ENCODE results near the gene CHCHD3. TPM values are rescaled to one million over a fixed set of nuclear protein-coding genes. Genes with fewer than 3 reads are reported as not detected.
A peak's percentile ranks its signal among the peaks of the same experiment; 100 is the strongest.

Gene CHCHD3
- total RNA-seq, 1 experiment from 2014 or later = 114 TPM

DNA sequence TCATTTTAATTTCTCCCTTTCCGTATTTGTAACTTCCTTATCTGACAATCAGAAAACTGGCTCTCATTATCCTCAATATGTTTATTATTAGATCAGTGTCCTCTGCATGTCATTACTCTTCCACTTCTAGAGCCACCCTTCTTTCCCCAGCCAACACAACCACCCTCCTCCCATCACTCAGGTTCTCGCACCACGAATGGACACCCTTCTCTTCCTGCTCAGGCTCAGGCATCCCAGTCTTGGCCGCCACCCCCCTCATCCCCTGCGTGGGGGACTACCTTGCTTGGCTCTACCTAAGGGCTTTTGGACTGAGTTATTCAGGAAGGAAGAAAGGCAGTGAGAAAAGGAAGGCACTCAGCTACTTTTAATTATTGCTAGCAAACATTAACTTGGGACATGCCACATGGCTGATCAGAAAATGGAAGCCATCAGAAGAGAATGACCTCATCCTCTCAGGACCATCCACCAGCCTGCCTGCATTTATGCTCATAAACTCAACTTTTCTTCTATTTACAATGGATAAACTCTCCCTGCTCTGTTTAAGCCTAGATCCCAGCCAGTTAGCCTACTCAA lies 305.8 kb downstream of the CHCHD3 start (continued):
- TF ChIP-seq ZNF532 (CRISPR knock-in tag; IDR thresholded peaks at IDR 0.05; ENCODE audit: borderline replicate concordance) (no peak), GTF2I (CRISPR knock-in tag; conservative IDR thresholded peaks at IDR 0.05) (no peak), RELA (CRISPR knock-in tag; IDR thresholded peaks at IDR 0.05; ENCODE audit: borderline replicate concordance) (no peak)

DNA sequence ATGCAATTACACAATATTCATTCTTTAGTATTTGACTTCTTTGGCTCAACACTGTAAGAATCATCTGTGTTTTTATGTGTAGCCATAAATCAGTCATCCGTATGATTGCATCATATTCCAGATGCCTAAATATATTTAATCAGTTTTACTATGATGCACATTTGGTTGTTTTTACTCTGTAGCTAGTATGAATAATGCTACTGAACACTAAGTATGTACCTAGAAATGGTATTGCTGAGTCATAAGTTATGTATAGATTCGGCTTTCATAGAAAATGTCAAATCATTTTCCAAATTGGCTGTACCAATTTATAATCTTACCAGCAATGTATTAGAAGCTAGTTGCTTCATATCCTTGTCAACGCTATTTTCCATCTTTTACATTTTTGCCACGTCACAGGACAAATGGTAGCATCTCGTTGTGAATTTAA lies 308.3 kb downstream of the CHCHD3 start:
- peaks cover 19% of the 10 kb centered on the region for H3K9me3 Mint-ChIP-seq
- H3K27me3 Mint-ChIP-seq (ENCODE audit: low read depth) = no peaks in the 10 kb centered on the region; the same call in 1 of the 2 replicates
- no peak overlapping the region for H3K27ac Mint-ChIP-seq
- TF ChIP-seq, protein P1, sequence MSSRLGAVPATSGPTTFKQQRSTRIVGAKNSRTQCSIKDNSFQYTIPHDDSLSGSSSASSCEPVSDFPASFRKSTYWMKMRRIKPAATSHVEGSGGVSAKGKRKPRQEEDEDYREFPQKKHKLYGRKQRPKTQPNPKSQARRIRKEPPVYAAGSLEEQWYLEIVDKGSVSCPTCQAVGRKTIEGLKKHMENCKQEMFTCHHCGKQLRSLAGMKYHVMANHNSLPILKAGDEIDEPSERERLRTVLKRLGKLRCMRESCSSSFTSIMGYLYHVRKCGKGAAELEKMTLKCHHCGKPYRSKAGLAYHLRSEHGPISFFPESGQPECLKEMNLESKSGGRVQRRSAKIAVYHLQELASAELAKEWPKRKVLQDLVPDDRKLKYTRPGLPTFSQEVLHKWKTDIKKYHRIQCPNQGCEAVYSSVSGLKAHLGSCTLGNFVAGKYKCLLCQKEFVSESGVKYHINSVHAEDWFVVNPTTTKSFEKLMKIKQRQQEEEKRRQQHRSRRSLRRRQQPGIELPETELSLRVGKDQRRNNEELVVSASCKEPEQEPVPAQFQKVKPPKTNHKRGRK (CRISPR knock-in tag; IDR thresholded peaks at IDR 0.05; ENCODE audit: borderline replicate concordance) = no peak
- TF ChIP-seq SMAD4 (CRISPR knock-in tag; IDR thresholded peaks at IDR 0.05) = no peak
- no peak for TF ChIP-seq NFATC4 (CRISPR knock-in tag; IDR thresholded peaks at IDR 0.05)
- TF ChIP-seq NR3C1 (CRISPR knock-in tag; conservative IDR thresholded peaks at IDR 0.05; ENCODE audit: low read depth) = no peak
- H3K36me3 Mint-ChIP-seq = peaks cover 10% of the 10 kb centered on the region
- no peak for ATAC-seq
- H3K4me3 Mint-ChIP-seq = no peak overlapping the region
- POLR2A ChIA-PET = no interaction called here
- CTCF ChIA-PET = interaction anchor here (1.2 kb wide), 1 partner anchor 15 kb away, joined by 3 read pairs; no protein-coding TSS in a partner anchor
- DNase-seq (ENCODE audit: low spot score) = no peak
- peaks cover 11% of the 10 kb centered on the region for H3K4me1 Mint-ChIP-seq

DNA sequence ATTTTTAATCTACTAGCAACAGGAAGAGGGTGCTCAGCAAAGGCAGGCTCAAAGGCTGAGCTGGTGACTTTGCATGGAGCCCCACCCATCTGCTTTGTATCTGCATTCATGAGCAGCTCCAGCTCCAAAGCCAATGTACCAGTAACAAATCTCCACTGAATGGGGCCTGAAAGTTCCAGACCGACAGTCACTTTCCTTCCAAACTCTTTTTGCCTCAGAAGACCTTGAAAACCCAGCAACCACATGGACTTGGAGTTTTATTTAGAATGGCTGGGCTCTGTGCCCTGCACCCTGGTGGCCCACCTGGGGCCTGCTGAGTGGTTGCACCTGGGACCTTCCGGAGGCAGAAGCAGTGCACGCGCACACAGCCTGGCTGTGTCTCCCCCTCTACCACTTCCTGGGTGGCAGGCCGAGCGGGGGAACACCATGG lies 310.6 kb downstream of the CHCHD3 start:
- no peak overlapping the region for H3K27ac Mint-ChIP-seq
- peaks cover 19% of the 10 kb centered on the region for H3K9me3 Mint-ChIP-seq
- peak; percentile 80 for ATAC-seq
- no peak for DNase-seq (ENCODE audit: low spot score)
- ChIA-PET CTCF (no interaction called here), POLR2A (no interaction called here)
- H3K27me3 Mint-ChIP-seq (ENCODE audit: low read depth) = no peaks in the 10 kb centered on the region; the same call in 1 of the 2 replicates
- H3K4me3 Mint-ChIP-seq = no peak overlapping the region
- H3K4me1 Mint-ChIP-seq = peaks cover 11% of the 10 kb centered on the region
- H3K36me3 Mint-ChIP-seq = peaks cover 10% of the 10 kb centered on the region
- TF ChIP-seq ZNF121 (CRISPR knock-in tag; IDR thresholded peaks at IDR 0.05) = no peak
- TF ChIP-seq IRF1 (CRISPR knock-in tag; IDR thresholded peaks at IDR 0.05) = no peak
- TF ChIP-seq E2F4 (CRISPR knock-in tag; IDR thresholded peaks at IDR 0.05; ENCODE audit: borderline replicate concordance, low read depth) = no peak
- no peak for TF ChIP-seq IRF2 (CRISPR knock-in tag; IDR thresholded peaks at IDR 0.05; ENCODE audit: borderline replicate concordance, low read depth)
- TF ChIP-seq, protein P2, sequence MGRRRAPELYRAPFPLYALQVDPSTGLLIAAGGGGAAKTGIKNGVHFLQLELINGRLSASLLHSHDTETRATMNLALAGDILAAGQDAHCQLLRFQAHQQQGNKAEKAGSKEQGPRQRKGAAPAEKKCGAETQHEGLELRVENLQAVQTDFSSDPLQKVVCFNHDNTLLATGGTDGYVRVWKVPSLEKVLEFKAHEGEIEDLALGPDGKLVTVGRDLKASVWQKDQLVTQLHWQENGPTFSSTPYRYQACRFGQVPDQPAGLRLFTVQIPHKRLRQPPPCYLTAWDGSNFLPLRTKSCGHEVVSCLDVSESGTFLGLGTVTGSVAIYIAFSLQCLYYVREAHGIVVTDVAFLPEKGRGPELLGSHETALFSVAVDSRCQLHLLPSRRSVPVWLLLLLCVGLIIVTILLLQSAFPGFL (CRISPR knock-in tag; IDR thresholded peaks at IDR 0.05; ENCODE audit: borderline replicate concordance) = no peak
- TF ChIP-seq, protein P3, sequence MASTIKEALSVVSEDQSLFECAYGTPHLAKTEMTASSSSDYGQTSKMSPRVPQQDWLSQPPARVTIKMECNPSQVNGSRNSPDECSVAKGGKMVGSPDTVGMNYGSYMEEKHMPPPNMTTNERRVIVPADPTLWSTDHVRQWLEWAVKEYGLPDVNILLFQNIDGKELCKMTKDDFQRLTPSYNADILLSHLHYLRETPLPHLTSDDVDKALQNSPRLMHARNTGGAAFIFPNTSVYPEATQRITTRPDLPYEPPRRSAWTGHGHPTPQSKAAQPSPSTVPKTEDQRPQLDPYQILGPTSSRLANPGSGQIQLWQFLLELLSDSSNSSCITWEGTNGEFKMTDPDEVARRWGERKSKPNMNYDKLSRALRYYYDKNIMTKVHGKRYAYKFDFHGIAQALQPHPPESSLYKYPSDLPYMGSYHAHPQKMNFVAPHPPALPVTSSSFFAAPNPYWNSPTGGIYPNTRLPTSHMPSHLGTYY (CRISPR knock-in tag; IDR thresholded peaks at IDR 0.05) = no peak
- TF ChIP-seq ETV6 (CRISPR knock-in tag; IDR thresholded peaks at IDR 0.05) = no peak
- TF ChIP-seq, protein P4, sequence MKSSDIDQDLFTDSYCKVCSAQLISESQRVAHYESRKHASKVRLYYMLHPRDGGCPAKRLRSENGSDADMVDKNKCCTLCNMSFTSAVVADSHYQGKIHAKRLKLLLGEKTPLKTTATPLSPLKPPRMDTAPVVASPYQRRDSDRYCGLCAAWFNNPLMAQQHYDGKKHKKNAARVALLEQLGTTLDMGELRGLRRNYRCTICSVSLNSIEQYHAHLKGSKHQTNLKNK (CRISPR knock-in tag; IDR thresholded peaks at IDR 0.05) = no peak
- no peak for TF ChIP-seq CBFB (CRISPR knock-in tag; IDR thresholded peaks at IDR 0.05; ENCODE audit: low read depth)
- TF ChIP-seq ELF4 (CRISPR knock-in tag; IDR thresholded peaks at IDR 0.05; ENCODE audit: low read depth) = no peak
- no peak for TF ChIP-seq EMX1 (CRISPR knock-in tag; IDR thresholded peaks at IDR 0.05)
- no peak for TF ChIP-seq ATF6 (CRISPR knock-in tag; IDR thresholded peaks at IDR 0.05)

Data from WTC11 (cell line).